Measurements from ENCODE around the gene PLB1.

The PLB1 gene

DNA sequence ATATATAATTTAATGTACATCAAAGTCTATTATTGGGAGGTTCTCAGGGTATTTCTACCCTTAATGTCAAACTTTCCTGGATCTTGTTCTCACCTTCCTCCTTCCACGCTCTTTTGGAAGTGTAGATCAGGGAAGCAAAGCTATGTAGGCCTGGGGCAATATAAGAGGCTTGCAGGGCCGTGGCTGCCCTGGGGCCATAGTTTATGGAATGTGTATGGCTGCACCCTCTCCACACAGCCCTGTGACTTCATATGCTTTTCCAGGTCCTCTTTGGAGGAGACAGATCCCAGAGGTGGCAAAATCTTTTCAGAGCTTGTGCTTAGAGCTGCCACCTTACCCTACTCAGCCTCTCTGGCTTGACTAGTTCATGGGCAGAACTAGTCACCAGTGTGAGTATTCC lies 82.9 kb downstream of the PLB1 start:
- H3K4me3 ChIP-seq (ENCODE audit: low read depth, low read length), result no peak overlapping the region
- DNase-seq (ENCODE audit: low read depth), result no peak
- TF ChIP-seq, protein P1, sequence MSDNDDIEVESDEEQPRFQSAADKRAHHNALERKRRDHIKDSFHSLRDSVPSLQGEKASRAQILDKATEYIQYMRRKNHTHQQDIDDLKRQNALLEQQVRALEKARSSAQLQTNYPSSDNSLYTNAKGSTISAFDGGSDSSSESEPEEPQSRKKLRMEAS (IDR thresholded peaks at IDR 0.05; ENCODE audit: low read depth, low read length), result no peak
- TF ChIP-seq POLR2A (IDR thresholded peaks at IDR 0.05; ENCODE audit: extremely low read depth, insufficient read length), result no peak
- no peak for TF ChIP-seq MYC (IDR thresholded peaks at IDR 0.05; ENCODE audit: low read depth, low read length)
- TF ChIP-seq, protein P2, sequence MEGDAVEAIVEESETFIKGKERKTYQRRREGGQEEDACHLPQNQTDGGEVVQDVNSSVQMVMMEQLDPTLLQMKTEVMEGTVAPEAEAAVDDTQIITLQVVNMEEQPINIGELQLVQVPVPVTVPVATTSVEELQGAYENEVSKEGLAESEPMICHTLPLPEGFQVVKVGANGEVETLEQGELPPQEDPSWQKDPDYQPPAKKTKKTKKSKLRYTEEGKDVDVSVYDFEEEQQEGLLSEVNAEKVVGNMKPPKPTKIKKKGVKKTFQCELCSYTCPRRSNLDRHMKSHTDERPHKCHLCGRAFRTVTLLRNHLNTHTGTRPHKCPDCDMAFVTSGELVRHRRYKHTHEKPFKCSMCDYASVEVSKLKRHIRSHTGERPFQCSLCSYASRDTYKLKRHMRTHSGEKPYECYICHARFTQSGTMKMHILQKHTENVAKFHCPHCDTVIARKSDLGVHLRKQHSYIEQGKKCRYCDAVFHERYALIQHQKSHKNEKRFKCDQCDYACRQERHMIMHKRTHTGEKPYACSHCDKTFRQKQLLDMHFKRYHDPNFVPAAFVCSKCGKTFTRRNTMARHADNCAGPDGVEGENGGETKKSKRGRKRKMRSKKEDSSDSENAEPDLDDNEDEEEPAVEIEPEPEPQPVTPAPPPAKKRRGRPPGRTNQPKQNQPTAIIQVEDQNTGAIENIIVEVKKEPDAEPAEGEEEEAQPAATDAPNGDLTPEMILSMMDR (IDR thresholded peaks at IDR 0.05; ENCODE audit: low read depth, low read length), result no peak

DNA sequence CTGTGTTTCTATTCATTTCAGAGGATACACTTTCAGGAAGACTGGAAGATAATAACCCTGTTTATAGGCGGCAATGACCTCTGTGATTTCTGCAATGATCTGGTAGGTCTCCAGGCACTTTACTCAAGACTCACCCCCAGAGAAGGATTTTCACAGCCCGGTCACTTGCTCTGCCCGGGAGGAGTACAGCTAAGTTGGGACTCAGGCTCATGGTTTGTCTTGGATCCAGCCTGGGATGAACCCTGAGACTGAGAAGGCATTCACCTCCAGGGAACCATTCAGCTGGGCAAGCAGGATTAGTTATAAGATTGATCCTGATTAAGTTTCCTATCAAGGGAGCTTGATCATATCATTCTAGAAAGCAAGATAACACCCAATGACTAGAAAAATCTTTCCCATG lies 83.7 kb downstream of the PLB1 start:
- TF ChIP-seq, protein P1 (IDR thresholded peaks at IDR 0.05; ENCODE audit: low read depth, low read length), result no peak
- TF ChIP-seq MYC (IDR thresholded peaks at IDR 0.05; ENCODE audit: low read depth, low read length) (no peak), POLR2A (IDR thresholded peaks at IDR 0.05; ENCODE audit: extremely low read depth, insufficient read length) (no peak)
- TF ChIP-seq, protein P2 (IDR thresholded peaks at IDR 0.05; ENCODE audit: low read depth, low read length), result no peak
- DNase-seq (ENCODE audit: low read depth), result no peak
- H3K4me3 ChIP-seq (ENCODE audit: low read depth, low read length), result no peak overlapping the region

DNA sequence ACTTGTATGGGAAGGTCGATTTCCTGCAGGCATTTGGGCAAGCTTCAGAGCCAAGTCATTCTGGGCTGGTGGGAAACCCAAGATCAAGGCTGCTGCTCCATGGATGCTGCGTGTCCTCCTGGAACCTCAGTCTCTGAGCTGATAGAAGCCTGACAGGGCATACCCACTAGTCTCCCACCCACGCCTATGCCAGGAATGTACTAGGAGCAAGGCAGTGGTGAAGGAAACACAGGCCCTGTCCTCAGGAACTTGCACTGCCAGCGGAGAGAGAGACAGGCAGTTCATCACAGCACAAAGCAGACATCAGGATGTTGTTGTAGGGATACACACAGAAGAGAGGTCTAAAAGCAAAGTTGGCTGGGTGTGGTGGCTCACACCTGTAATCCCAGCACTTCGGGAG lies 84.2 kb downstream of the PLB1 start:
- H3K4me3 ChIP-seq (ENCODE audit: low read depth, low read length), result no peak overlapping the region
- DNase-seq (ENCODE audit: low read depth), result no peak
- TF ChIP-seq MYC (IDR thresholded peaks at IDR 0.05; ENCODE audit: low read depth, low read length) (no peak), POLR2A (IDR thresholded peaks at IDR 0.05; ENCODE audit: extremely low read depth, insufficient read length) (no peak)
- TF ChIP-seq, protein P2 (IDR thresholded peaks at IDR 0.05; ENCODE audit: low read depth, low read length), result no peak

DNA sequence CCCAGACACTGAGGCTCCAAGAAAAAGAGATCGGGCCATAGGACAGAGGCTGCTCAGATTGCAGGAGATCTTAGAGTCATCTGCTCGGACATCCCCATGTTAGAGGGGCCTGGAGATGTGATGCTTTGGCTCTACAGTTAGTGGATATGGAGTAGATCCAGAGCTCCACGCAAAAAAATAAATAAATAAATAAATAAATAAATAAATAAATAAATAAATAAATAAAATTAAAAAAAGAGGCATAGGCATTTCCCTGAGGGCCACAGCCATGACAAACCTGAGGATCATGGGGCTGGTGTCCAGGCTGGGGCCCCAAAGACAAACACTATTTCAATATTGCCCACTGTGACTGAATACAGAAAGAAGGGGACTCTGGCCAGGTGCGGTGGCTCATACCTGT lies 85.5 kb downstream of the PLB1 start:
- no peak overlapping the region for H3K4me3 ChIP-seq (ENCODE audit: low read depth, low read length)
- DNase-seq (ENCODE audit: low read depth), result no peak
- TF ChIP-seq, protein P1 (IDR thresholded peaks at IDR 0.05; ENCODE audit: low read depth, low read length), result no peak
- TF ChIP-seq, protein P2 (IDR thresholded peaks at IDR 0.05; ENCODE audit: low read depth, low read length), result no peak
- TF ChIP-seq MYC (IDR thresholded peaks at IDR 0.05; ENCODE audit: low read depth, low read length) (no peak), POLR2A (IDR thresholded peaks at IDR 0.05; ENCODE audit: extremely low read depth, insufficient read length) (no peak)

DNA sequence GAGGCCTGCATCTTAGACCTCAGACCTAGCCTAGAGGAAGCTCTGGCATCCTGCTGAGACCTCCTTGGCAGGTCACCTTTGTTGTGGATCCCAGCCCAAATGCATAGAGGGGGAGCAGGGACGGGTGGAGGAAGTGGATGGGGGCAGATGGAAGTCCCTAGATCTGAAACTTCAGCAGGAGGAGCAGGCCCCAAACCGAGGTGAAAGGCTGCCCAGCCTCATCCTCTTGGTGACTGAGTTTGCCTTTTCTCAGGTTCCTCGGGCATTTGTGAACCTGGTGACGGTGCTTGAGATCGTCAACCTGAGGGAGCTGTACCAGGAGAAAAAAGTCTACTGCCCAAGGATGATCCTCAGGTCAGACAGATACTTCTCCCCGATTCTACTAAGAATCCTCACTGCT lies 86.3 kb downstream of the PLB1 start:
- no peak overlapping the region for H3K4me3 ChIP-seq (ENCODE audit: low read depth, low read length)
- no peak for DNase-seq (ENCODE audit: low read depth)
- TF ChIP-seq, protein P2 (IDR thresholded peaks at IDR 0.05; ENCODE audit: low read depth, low read length), result no peak
- TF ChIP-seq, protein P1 (IDR thresholded peaks at IDR 0.05; ENCODE audit: low read depth, low read length), result no peak

DNA sequence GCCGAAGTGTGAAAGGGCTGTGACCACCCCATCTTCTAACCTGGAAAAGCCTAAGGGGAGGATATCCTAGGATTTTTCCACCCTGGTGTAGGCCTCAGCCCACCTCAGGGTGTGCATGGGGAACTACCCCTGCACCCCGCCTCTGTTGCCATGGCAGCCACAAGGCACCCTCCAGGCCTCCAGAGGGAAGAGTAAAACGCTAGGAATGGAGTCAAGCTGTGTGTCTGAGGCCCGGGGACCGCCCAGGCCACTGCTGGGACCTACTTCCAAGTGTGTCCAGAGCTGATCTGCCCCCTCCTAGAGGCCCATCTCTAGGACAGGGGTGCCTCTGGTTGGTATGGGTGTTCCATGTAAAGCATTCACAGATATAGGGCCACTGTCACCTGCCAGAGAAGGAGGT lies 86.7 kb downstream of the PLB1 start:
- no peak overlapping the region for H3K4me3 ChIP-seq (ENCODE audit: low read depth, low read length)
- TF ChIP-seq, protein P1 (IDR thresholded peaks at IDR 0.05; ENCODE audit: low read depth, low read length), result no peak
- TF ChIP-seq MYC (IDR thresholded peaks at IDR 0.05; ENCODE audit: low read depth, low read length), result no peak
- no peak for TF ChIP-seq POLR2A (IDR thresholded peaks at IDR 0.05; ENCODE audit: extremely low read depth, insufficient read length)
- TF ChIP-seq, protein P2 (IDR thresholded peaks at IDR 0.05; ENCODE audit: low read depth, low read length), result no peak
- no peak for DNase-seq (ENCODE audit: low read depth)
